ENCODE data around the gene HES4. TPM values are rescaled to one million over a fixed set of nuclear protein-coding genes. Genes with fewer than 3 reads are reported as not detected.
A peak's percentile ranks its signal among the peaks of the same experiment; 100 is the strongest.

The HES4 gene
- total and polyA plus RNA-seq, 2 of the 13 experiments (the other 11 are each of a cell fraction or from before 2014, with no cell fraction given): 8.8 to 10.6 TPM

- TF ChIP-seq ZFP36L2 (CRISPR knock-in tag; IDR thresholded peaks at IDR 0.05) (no peak), ZBTB7A (CRISPR knock-in tag; IDR thresholded peaks at IDR 0.05) (no peak), NFYC (CRISPR knock-in tag; IDR thresholded peaks at IDR 0.05) (no peak), ZNF354B (CRISPR knock-in tag; IDR thresholded peaks at IDR 0.05) (no peak), ADNP (CRISPR knock-in tag; IDR thresholded peaks at IDR 0.05) (no peak), HMG20B (CRISPR knock-in tag; conservative IDR thresholded peaks at IDR 0.05) (no peak), RCOR2 (CRISPR knock-in tag; IDR thresholded peaks at IDR 0.05) (no peak), ZFP36L1 (CRISPR knock-in tag; IDR thresholded peaks at IDR 0.05) (no peak), ZNF513 (CRISPR knock-in tag; conservative IDR thresholded peaks at IDR 0.05) (no peak), HIC2 (CRISPR knock-in tag; IDR thresholded peaks at IDR 0.05; ENCODE audit: low read depth) (peak; percentile 45; the same call in 1 of the 2 replicates), ZNF407 (CRISPR knock-in tag; IDR thresholded peaks at IDR 0.05; ENCODE audit: not compliant biosample characterization) (no peak), PCBP2 (optimal IDR thresholded peaks at IDR 0.05; ENCODE audit: low read depth, low read length, poor library complexity, severe bottlenecking) (no peak), GLI4 (CRISPR knock-in tag; IDR thresholded peaks at IDR 0.05; ENCODE audit: borderline replicate concordance) (no peak), RXRA (CRISPR knock-in tag; IDR thresholded peaks at IDR 0.05) (peak; percentile 47; the same call in 1 of the 2 replicates), ZGPAT (CRISPR knock-in tag; IDR thresholded peaks at IDR 0.05) (0 out of 2 replicates have a peak, but pooled peaks have one; percentile 44)
Observed at GRCh38 chr1:958823-959730, 40.8 kb downstream of the HES4 start, which contains the start of gene NOC2L (continued).

All from HepG2 (cell line).